Measurements from ENCODE around the gene CCDC148. TPM values are rescaled to one million over a fixed set of nuclear protein-coding genes. Genes with fewer than 3 reads are reported as not detected.

CCDC148 gene
- total and polyA plus RNA-seq, 5 donors from 2014 or later: not detected

DNA sequence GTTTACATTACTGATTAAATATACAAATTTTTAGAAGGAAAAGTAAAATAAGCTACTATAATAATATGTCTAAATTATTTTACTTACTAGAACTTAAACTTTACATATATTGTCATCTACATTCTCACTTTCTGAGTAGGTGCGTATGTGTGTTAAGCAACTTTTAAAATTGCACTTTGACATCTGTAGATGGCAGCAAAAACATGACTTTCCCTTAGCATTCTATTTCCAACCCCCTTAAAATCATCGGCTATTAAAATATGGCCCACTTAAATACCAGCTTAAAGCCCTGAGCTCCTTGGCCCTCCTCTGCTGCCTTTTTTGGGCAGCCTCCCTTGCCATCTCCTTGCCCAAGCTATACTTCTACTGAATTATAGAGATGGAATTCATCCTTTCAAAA lies 276.9 kb downstream of the CCDC148 start:
- H3K4me3 Mint-ChIP-seq: no peak overlapping the region
- DNase-seq: no peak
- H3K27me3 Mint-ChIP-seq: peaks cover 33% of the 10 kb centered on the region

GRCh38 chr2:158178646-158179045 lies 277.9 kb downstream of the CCDC148 start:
- no peaks in the 10 kb centered on the region for H3K4me1 Mint-ChIP-seq
- no peak for DNase-seq
- Histone ChIP-seq H3K36me3 (ENCODE audit: control insufficient read depth, insufficient read depth, low read length) (no peaks in the 10 kb centered on the region), H3K4me3 (ENCODE audit: low read depth, low read length) (no peak overlapping the region), H3K4me1 (ENCODE audit: control insufficient read depth, insufficient read depth, low read length, poor library complexity, severe bottlenecking) (no peaks in the 10 kb centered on the region), H3K9me3 (ENCODE audit: control insufficient read depth in 2 of 2, low read length in 2 of 2) (no peaks in the 10 kb centered on the region), H3K27me3 (ENCODE audit: control insufficient read depth, insufficient read depth, low read length) (no peaks in the 10 kb centered on the region), H3K27ac (ENCODE audit: insufficient read depth, low read length, poor library complexity, severe bottlenecking) (no peak overlapping the region)
- H3K27me3 Mint-ChIP-seq: peaks cover 33% of the 10 kb centered on the region
- no peak overlapping the region for H3K27ac Mint-ChIP-seq
- no peaks in the 10 kb centered on the region for H3K36me3 Mint-ChIP-seq
- peaks cover 0 to 2% (median 0%) of the 10 kb centered on the region in 7 donors for H3K9me3 Mint-ChIP-seq
- no peak for ATAC-seq (ENCODE audit: low read depth in 2 of 2)
- H3K4me3 Mint-ChIP-seq: no peak overlapping the region

More for the DNA sequence above, 276.9 kb downstream of the CCDC148 start:
- Histone ChIP-seq H3K27me3 (ENCODE audit: control insufficient read depth, insufficient read depth, low read length) (no peaks in the 10 kb centered on the region), H3K9me3 (ENCODE audit: control insufficient read depth in 2 of 2, low read length in 2 of 2) (no peaks in the 10 kb centered on the region), H3K4me3 (ENCODE audit: low read depth, low read length) (no peak overlapping the region), H3K36me3 (ENCODE audit: control insufficient read depth, insufficient read depth, low read length) (no peaks in the 10 kb centered on the region), H3K27ac (ENCODE audit: insufficient read depth, low read length, poor library complexity, severe bottlenecking) (no peak overlapping the region), H3K4me1 (ENCODE audit: control insufficient read depth, insufficient read depth, low read length, poor library complexity, severe bottlenecking) (no peaks in the 10 kb centered on the region)
- no peak for ATAC-seq (ENCODE audit: low read depth in 2 of 2)
- Mint-ChIP-seq H3K4me1 (no peaks in the 10 kb centered on the region), H3K27ac (no peak overlapping the region), H3K9me3 (peaks cover 0 to 2% (median 0%) of the 10 kb centered on the region in 7 donors), H3K36me3 (no peaks in the 10 kb centered on the region)

GRCh38 chr2:158174956-158175355 lies 281.6 kb downstream of the CCDC148 start:
- H3K27ac Mint-ChIP-seq: no peak overlapping the region
- no peak overlapping the region for H3K4me3 Mint-ChIP-seq
- H3K4me3 ChIP-seq (ENCODE audit: low read depth, low read length): no peak overlapping the region
- no peaks in the 10 kb centered on the region for H3K9me3 ChIP-seq (ENCODE audit: control insufficient read depth in 2 of 2, low read length in 2 of 2)
- H3K27me3 Mint-ChIP-seq: peaks cover 16% of the 10 kb centered on the region
- H3K36me3 Mint-ChIP-seq: no peaks in the 10 kb centered on the region
- DNase-seq (no peak), ATAC-seq (ENCODE audit: low read depth in 2 of 2) (no peak)
- H3K36me3 ChIP-seq (ENCODE audit: control insufficient read depth, insufficient read depth, low read length): no peaks in the 10 kb centered on the region
- H3K27me3 ChIP-seq (ENCODE audit: control insufficient read depth, insufficient read depth, low read length): no peaks in the 10 kb centered on the region
- H3K4me1 Mint-ChIP-seq: no peaks in the 10 kb centered on the region
- no peak overlapping the region for H3K27ac ChIP-seq (ENCODE audit: insufficient read depth, low read length, poor library complexity, severe bottlenecking)
- H3K4me1 ChIP-seq (ENCODE audit: control insufficient read depth, insufficient read depth, low read length, poor library complexity, severe bottlenecking): no peaks in the 10 kb centered on the region
- H3K9me3 Mint-ChIP-seq: peaks cover 0 to 2% (median 0%) of the 10 kb centered on the region in 7 donors

GRCh38 chr2:158174495-158174894 lies 282.1 kb downstream of the CCDC148 start:
- Histone ChIP-seq H3K9me3 (ENCODE audit: control insufficient read depth in 2 of 2, low read length in 2 of 2) (no peaks in the 10 kb centered on the region), H3K27me3 (ENCODE audit: control insufficient read depth, insufficient read depth, low read length) (no peaks in the 10 kb centered on the region), H3K27ac (ENCODE audit: insufficient read depth, low read length, poor library complexity, severe bottlenecking) (no peak overlapping the region), H3K4me3 (ENCODE audit: low read depth, low read length) (no peak overlapping the region), H3K4me1 (ENCODE audit: control insufficient read depth, insufficient read depth, low read length, poor library complexity, severe bottlenecking) (no peaks in the 10 kb centered on the region), H3K36me3 (ENCODE audit: control insufficient read depth, insufficient read depth, low read length) (no peaks in the 10 kb centered on the region)
- DNase-seq (no peak), ATAC-seq (ENCODE audit: low read depth in 2 of 2) (no peak)
- Mint-ChIP-seq H3K27ac (no peak overlapping the region), H3K4me1 (no peaks in the 10 kb centered on the region), H3K9me3 (peaks cover 0 to 2% (median 0%) of the 10 kb centered on the region in 7 donors), H3K4me3 (no peak overlapping the region), H3K36me3 (no peaks in the 10 kb centered on the region), H3K27me3 (peaks cover 18% of the 10 kb centered on the region)

- H3K4me1 ChIP-seq (ENCODE audit: control insufficient read depth, insufficient read depth, low read length, poor library complexity, severe bottlenecking): no peaks in the 10 kb centered on the region
- H3K36me3 ChIP-seq (ENCODE audit: control insufficient read depth, insufficient read depth, low read length): no peaks in the 10 kb centered on the region
- Mint-ChIP-seq H3K27ac (no peak overlapping the region), H3K4me1 (no peaks in the 10 kb centered on the region), H3K9me3 (peaks cover 0 to 3% (median 0%) of the 10 kb centered on the region in 7 donors), H3K4me3 (no peak overlapping the region), H3K27me3 (peaks cover 12% of the 10 kb centered on the region), H3K36me3 (no peaks in the 10 kb centered on the region)
- H3K27me3 ChIP-seq (ENCODE audit: control insufficient read depth, insufficient read depth, low read length): no peaks in the 10 kb centered on the region
- no peak overlapping the region for H3K4me3 ChIP-seq (ENCODE audit: low read depth, low read length)
- H3K27ac ChIP-seq (ENCODE audit: insufficient read depth, low read length, poor library complexity, severe bottlenecking): no peak overlapping the region
- no peak for ATAC-seq (ENCODE audit: low read depth in 2 of 2)
- no peak for DNase-seq
- H3K9me3 ChIP-seq (ENCODE audit: control insufficient read depth in 2 of 2, low read length in 2 of 2): no peaks in the 10 kb centered on the region
Observed at GRCh38 chr2:158172719-158173118, 283.8 kb downstream of the CCDC148 start.

- no peaks in the 10 kb centered on the region for H3K27me3 ChIP-seq (ENCODE audit: control insufficient read depth, insufficient read depth, low read length)
- no peak overlapping the region for H3K4me3 ChIP-seq (ENCODE audit: low read depth, low read length)
- no peak overlapping the region for H3K27ac Mint-ChIP-seq
- no peak for DNase-seq
- H3K9me3 ChIP-seq (ENCODE audit: control insufficient read depth in 2 of 2, low read length in 2 of 2): no peaks in the 10 kb centered on the region
- no peaks in the 10 kb centered on the region for H3K4me1 ChIP-seq (ENCODE audit: control insufficient read depth, insufficient read depth, low read length, poor library complexity, severe bottlenecking)
- H3K27ac ChIP-seq (ENCODE audit: insufficient read depth, low read length, poor library complexity, severe bottlenecking): no peak overlapping the region
- no peaks in the 10 kb centered on the region for H3K36me3 ChIP-seq (ENCODE audit: control insufficient read depth, insufficient read depth, low read length)
- H3K4me3 Mint-ChIP-seq: no peak overlapping the region
- peaks cover 0 to 2% (median 0%) of the 10 kb centered on the region in 7 donors for H3K9me3 Mint-ChIP-seq
- no peak for ATAC-seq (ENCODE audit: low read depth in 2 of 2)
- no peaks in the 10 kb centered on the region for H3K36me3 Mint-ChIP-seq
- no peaks in the 10 kb centered on the region for H3K27me3 Mint-ChIP-seq
- H3K4me1 Mint-ChIP-seq: no peaks in the 10 kb centered on the region
Observed at GRCh38 chr2:158154596-158154995, 302.0 kb downstream of the CCDC148 start.

DNA sequence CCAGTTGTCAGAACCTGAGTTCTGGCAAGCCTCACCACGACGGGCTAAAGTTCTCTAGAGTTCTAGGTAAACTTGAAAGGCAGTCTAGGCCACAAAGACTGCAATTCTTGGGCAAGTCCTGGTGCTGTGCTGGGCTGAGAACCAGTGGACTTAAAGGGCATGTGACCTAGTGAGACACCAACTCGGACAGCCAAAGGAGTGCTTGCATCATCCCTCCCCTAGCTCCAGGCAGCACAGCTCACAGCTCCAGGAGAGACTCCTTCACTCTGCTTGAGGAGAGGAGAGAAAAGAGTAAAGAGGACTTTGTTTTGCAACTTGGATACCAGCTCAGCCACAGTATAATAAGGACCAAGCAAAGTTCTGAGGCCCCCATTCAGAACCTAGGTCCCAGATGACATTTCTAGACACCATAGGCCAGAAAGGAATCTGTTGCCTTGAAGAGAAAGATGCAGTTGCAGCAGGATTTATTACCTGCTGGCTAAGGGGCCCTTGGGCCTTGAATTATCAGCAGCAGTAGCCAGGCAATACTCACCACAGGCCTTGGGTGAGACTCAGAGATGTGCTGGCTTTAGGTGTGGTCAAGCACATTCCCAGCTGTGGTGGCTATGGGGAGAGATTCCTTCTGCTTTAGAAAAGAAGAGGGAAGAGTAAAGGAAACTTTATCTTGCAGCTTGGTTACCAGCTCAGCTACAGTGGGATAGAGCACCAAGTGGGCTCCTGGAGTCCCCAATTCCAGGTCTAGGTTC lies 303.1 kb downstream of the CCDC148 start:
- Mint-ChIP-seq H3K27ac (no peak overlapping the region), H3K36me3 (no peaks in the 10 kb centered on the region), H3K4me3 (no peak overlapping the region), H3K4me1 (no peaks in the 10 kb centered on the region), H3K9me3 (peaks cover 0 to 2% (median 0%) of the 10 kb centered on the region in 7 donors), H3K27me3 (no peaks in the 10 kb centered on the region)
- Histone ChIP-seq H3K27ac (ENCODE audit: insufficient read depth, low read length, poor library complexity, severe bottlenecking) (no peak overlapping the region), H3K36me3 (ENCODE audit: control insufficient read depth, insufficient read depth, low read length) (no peaks in the 10 kb centered on the region), H3K4me1 (ENCODE audit: control insufficient read depth, insufficient read depth, low read length, poor library complexity, severe bottlenecking) (no peaks in the 10 kb centered on the region), H3K9me3 (ENCODE audit: control insufficient read depth in 2 of 2, low read length in 2 of 2) (no peaks in the 10 kb centered on the region), H3K4me3 (ENCODE audit: low read depth, low read length) (no peak overlapping the region), H3K27me3 (ENCODE audit: control insufficient read depth, insufficient read depth, low read length) (no peaks in the 10 kb centered on the region)
- ATAC-seq (ENCODE audit: low read depth in 2 of 2): no peak
- no peak for DNase-seq

All from CD4-positive, CD25-positive, alpha-beta regulatory T cell (primary cell).